ENCODE measurements around the gene OR4D5.

OR4D5 gene

GRCh38 chr11:123956752-123957151 lies 17.3 kb downstream of the OR4D5 start:
- no peaks in the 10 kb centered on the region for H3K9me3 ChIP-seq (ENCODE audit: low read length)
- H3K9ac ChIP-seq (ENCODE audit: low read length), result no peak overlapping the region
- H3K79me2 ChIP-seq (ENCODE audit: insufficient read depth, low read length), result no peaks in the 10 kb centered on the region
- H3K27ac ChIP-seq (ENCODE audit: low read depth, low read length, poor library complexity, severe bottlenecking), result no peak overlapping the region
- H3K4me3 ChIP-seq (ENCODE audit: low read depth, low read length, poor library complexity, severe bottlenecking), result no peak overlapping the region
- H2AFZ ChIP-seq (ENCODE audit: low read length), result no peak overlapping the region
- no peaks in the 10 kb centered on the region for H3K4me1 ChIP-seq (ENCODE audit: insufficient read depth, low read length, severe bottlenecking)
- TF ChIP-seq CTCF (IDR thresholded peaks at IDR 0.05; ENCODE audit: low read length), result no peak
- no peak for TF ChIP-seq EZH2 (IDR thresholded peaks at IDR 0.05; ENCODE audit: borderline replicate concordance, low read length)
- no peaks in the 10 kb centered on the region for H3K36me3 ChIP-seq (ENCODE audit: insufficient read depth, low read length)
- H3K9me2 ChIP-seq (ENCODE audit: low read depth, low read length), result no peaks in the 10 kb centered on the region
- H3K27me3 ChIP-seq (ENCODE audit: insufficient read depth, low read length), result no peaks in the 10 kb centered on the region
- no peak overlapping the region for H3K4me2 ChIP-seq (ENCODE audit: low read length)
- H3F3A ChIP-seq (ENCODE audit: insufficient read depth, low read length), result no peaks in the 10 kb centered on the region
- no peaks in the 10 kb centered on the region for H4K20me1 ChIP-seq (ENCODE audit: insufficient read depth, low read length)

GRCh38 chr11:123973816-123974215 lies 34.4 kb downstream of the OR4D5 start:
- H3K27me3 ChIP-seq (ENCODE audit: insufficient read depth, low read length), result no peaks in the 10 kb centered on the region
- no peaks in the 10 kb centered on the region for H3F3A ChIP-seq (ENCODE audit: insufficient read depth, low read length)
- no peaks in the 10 kb centered on the region for H3K79me2 ChIP-seq (ENCODE audit: insufficient read depth, low read length)
- H3K9me2 ChIP-seq (ENCODE audit: low read depth, low read length), result no peaks in the 10 kb centered on the region
- no peak overlapping the region for H3K27ac ChIP-seq (ENCODE audit: low read depth, low read length, poor library complexity, severe bottlenecking)
- no peak for TF ChIP-seq CTCF (IDR thresholded peaks at IDR 0.05; ENCODE audit: low read length)
- TF ChIP-seq EZH2 (IDR thresholded peaks at IDR 0.05; ENCODE audit: borderline replicate concordance, low read length), result no peak
- no peaks in the 10 kb centered on the region for H3K9me3 ChIP-seq (ENCODE audit: low read length)
- H3K36me3 ChIP-seq (ENCODE audit: insufficient read depth, low read length), result no peaks in the 10 kb centered on the region
- no peaks in the 10 kb centered on the region for H3K4me1 ChIP-seq (ENCODE audit: insufficient read depth, low read length, severe bottlenecking)
- no peak overlapping the region for H3K4me3 ChIP-seq (ENCODE audit: low read depth, low read length, poor library complexity, severe bottlenecking)
- H2AFZ ChIP-seq (ENCODE audit: low read length), result no peak overlapping the region
- H3K9ac ChIP-seq (ENCODE audit: low read length), result no peak overlapping the region
- no peaks in the 10 kb centered on the region for H4K20me1 ChIP-seq (ENCODE audit: insufficient read depth, low read length)
- H3K4me2 ChIP-seq (ENCODE audit: low read length), result no peak overlapping the region

GRCh38 chr11:123976770-123977560 lies 37.5 kb downstream of the OR4D5 start:
- Histone ChIP-seq H3K9me2 (ENCODE audit: low read depth, low read length) (no peaks in the 10 kb centered on the region), H4K20me1 (ENCODE audit: insufficient read depth, low read length) (no peaks in the 10 kb centered on the region), H3K79me2 (ENCODE audit: insufficient read depth, low read length) (no peaks in the 10 kb centered on the region), H3K9me3 (ENCODE audit: low read length) (no peaks in the 10 kb centered on the region), H3K36me3 (ENCODE audit: insufficient read depth, low read length) (no peaks in the 10 kb centered on the region), H2AFZ (ENCODE audit: low read length) (no peak overlapping the region), H3K4me2 (ENCODE audit: low read length) (no peak overlapping the region), H3K9ac (ENCODE audit: low read length) (no peak overlapping the region), H3K4me1 (ENCODE audit: insufficient read depth, low read length, severe bottlenecking) (no peaks in the 10 kb centered on the region), H3F3A (ENCODE audit: insufficient read depth, low read length) (no peaks in the 10 kb centered on the region), H3K27ac (ENCODE audit: low read depth, low read length, poor library complexity, severe bottlenecking) (no peak overlapping the region), H3K4me3 (ENCODE audit: low read depth, low read length, poor library complexity, severe bottlenecking) (no peak overlapping the region), H3K27me3 (ENCODE audit: insufficient read depth, low read length) (no peaks in the 10 kb centered on the region)
- TF ChIP-seq EZH2 (IDR thresholded peaks at IDR 0.05; ENCODE audit: borderline replicate concordance, low read length) (no peak), CTCF (IDR thresholded peaks at IDR 0.05; ENCODE audit: low read length) (no peak)
